NCI-H2107 treated with DMSO at 0.1 percent for 48 hours (cell line): ENCODE data around the gene TUBGCP5.
"Not testable (repeated sequence)": the region's sequence is repeated elsewhere in the genome, so short reads cannot be mapped to it uniquely, and the experiment has no call there.

Experiments
- DNase-seq: peaks from one replicate; lab custom pipeline; 2025; ENCODE audit not compliant: unreplicated experiment; lab: John Stamatoyannopoulos, UW

TUBGCP5 gene

DNA sequence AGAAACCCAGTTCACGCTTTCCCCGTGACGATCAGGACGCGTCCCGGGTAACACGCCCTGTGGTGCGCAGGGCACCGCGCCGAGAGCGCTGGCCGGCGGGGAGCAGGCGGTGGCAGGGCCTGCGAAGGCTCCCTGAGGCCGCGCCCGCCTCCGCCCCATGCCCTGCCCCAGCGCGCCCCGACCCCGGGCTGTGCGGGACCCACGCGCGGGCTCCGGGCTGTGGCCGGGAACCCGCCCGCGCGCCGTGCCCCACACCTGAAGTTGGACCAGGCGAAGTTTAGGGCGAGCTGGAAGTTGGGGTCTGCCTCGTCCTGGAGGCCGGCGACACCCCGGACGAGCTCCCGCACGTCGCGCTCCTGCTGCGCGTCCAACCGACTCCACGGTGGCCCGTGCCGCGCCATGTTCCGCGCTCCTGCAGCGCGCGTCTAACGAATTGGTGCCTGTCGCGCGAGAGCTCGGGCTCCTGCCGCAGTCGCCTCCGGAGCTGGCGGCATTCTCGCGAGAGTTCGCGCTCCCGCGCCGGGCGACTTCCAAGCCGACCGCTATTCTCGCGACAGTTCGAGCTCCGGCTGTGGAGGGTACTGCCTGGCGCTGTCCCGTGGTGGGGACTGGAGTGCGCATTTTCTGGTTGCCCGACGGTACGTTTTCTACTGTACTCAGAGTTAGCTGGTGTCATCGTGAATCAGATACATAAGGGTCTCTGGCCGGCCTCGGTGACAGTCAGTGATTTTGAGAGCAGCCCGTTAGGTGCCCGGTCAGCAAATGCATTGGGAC, at the start of gene TUBGCP5:
TSS of gene TUBGCP5 (minus strand) at position 427 of the 774 bp plus-strand sequence. CDS start at position 401, 26 bp downstream.
- DNase-seq, result peak; percentile 53

DNA sequence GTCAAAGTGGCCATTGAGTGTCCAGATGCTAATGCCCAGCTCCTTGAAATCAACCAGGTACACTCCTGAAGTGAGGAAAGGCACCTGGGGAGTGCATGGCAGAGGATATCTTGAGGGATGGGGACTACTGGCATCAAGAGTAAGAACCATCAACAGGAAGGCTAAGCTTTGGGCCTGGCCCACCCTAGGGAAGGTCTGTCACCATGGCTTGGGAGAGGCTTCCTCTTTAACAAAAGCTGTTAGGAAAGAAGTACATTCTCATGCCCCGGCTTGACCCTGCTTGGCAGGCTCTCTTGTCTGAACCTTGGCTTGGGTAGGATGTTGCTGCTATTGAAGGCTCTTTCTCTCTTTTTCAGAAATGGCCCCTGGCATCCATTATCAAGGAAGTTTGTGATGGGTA, 43.7 kb upstream of the TUBGCP5 start:
- no peak for DNase-seq

DNA sequence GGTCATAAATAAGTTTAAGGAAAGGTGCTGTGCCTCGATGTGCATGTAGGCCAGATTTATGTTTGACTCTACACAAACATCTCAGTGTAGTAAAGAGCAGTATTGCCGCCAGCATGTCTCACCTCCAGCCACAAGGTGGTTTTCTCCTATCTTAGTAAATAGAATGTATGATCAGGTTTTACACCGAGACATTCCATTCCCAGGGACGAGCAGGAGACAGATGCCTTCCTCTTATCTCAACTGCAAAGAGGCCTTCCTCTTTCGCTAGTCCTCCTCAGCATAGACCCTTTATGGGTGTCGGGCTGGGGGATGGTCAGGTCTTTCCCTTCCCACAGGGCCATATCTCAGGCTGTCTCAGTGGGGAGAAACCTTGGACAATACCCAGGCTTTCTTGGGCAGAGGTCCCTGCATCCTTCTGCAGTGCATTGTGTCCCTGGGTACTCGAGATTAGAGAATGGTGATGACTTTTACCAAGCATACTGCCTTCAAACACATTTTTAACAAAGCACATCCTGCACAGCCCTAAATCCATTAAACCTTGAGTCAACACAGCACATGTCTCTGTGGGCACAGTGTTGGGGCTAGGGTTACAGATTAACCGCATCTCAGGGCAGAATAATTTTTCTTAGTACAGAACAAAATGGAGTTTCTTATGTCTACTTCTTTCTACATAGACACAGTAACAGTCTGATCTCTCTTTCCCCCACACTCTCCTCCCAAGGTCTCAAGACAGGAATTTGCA, 42.8 kb upstream of the TUBGCP5 start:
- not testable (repeated sequence) for DNase-seq

GRCh38 chr15:23081271-23081670, 41.9 kb upstream of the TUBGCP5 start:
- DNase-seq, result no peak

GRCh38 chr15:23079766-23080165, 40.4 kb upstream of the TUBGCP5 start:
- no peak for DNase-seq

DNA sequence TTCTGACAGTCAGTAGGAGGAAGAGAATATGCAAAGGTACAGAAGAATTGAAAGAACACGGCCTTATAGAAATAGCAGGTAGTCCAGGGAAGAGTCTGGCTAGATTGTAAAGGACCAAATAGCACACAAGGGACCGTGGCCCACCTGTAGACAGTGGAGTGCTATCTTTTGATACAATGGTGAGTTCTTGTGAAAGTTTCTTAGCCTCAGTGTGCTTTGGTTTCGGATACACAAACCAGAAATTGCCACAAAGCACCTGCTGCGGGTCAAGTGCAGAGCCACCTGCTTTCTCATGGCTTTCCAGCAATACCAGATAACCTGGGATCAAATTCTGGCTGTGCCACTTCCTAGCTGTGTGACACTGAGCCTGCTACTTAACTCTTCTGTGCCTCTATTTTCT, 36.6 kb upstream of the TUBGCP5 start:
- no peak for DNase-seq

DNA sequence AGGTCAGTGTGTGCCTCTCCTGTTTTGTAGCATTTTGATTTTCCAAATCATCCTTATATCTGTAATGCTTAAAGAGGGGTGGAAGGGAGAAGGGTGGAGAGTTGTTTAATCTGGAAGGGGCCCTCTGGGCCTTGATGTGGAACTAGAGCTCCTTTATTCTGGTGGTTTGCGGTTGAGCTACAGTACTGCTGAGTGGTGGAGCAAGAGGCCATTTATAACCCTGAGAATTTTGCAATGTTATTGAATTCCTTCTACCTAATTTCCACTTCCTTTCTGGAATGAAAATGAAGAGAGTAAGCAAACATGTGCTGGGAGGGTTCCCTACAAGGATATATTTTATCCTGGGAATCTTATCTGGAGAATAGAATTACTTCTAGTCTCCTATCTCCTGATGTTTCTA, 35.3 kb upstream of the TUBGCP5 start:
- DNase-seq, result peak; percentile 69

DNA sequence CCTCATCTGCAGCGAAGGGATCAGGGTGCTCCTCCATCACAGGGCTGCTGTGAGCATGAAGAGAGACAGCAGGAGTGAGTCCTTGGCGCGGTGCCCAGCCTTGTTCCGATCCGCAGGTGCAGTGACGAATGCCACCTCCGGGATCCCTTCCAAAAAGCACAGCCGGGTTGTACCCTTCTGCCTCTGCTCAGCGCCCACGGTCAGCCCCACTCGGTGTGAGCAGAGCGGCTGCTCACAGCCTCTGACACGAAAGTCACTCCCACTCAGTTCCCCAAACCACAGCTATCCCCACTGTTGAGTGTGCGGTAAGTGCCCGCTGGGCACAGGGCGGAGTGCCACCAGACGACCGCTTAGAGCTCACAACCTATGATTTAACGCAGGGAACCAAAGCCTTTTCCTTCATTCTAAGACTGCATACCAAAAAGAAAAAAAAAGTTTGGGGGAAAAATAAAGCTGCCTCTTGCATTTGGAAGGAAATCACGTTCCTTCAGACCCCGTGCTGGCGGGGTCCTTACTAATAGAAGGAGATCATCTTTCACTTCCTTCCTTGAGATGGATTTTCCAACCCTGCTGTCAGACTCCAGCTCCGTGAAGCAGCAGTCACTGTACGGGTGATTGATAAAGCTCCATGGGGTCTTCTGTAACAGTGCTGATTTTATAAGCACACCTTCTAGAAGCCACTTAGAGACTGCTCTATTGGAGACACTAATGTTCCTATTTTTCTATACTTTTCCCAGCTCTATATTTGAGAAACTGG, 34.7 kb upstream of the TUBGCP5 start:
- peak; percentile 71 for DNase-seq

DNA sequence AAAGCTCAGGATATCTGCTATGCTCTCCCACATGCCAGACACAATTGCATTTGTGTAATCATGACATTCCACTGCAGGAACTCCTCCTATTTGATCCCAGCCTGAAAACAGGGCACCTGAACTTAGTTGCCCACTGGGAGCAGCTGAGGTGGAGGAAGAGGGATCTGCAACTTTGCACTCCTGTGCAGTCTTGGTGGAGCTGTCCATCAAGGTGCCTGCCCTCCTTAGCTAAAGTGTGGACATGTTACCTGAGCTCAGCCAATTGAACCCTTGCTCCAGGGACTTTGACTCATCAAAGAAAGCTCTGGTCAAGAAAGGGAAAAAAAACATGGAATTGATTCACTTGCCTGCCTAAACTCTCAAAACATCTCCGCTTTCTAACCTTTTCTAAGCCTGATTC, 33.3 kb upstream of the TUBGCP5 start:
- DNase-seq, result no peak

DNA sequence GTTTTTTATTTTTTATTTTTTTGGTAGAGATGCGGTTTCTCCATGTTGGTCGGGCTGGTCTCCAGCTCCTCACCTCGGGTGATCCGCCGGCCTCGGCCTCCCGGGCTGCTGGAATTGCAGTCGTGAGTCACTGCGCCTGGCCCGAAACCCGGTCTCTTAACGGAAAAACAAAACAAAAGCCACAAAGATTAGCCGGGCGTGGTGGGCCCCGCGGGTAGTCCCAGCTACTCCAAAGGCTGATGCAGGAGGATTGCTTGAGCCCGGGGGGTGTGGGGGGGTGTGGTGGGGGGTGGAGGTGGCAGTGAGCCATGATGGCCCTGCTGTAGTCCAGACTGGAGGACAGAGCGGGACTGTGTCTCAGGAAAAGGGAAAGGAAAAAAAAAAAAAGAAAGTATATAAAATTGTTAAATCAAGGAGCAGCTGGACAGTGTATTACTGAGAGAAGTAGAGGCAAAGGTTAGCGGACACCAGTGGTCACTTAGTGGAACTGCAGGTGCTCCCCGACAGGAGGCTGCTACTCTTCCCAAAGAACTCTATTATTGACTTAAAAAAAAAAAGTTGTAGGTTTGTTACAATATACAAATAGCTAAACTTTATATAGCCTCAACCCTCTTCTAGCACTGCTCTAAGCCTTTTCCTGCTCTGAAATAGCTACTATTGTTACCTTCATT, 30.3 kb upstream of the TUBGCP5 start:
- no peak for DNase-seq

DNA sequence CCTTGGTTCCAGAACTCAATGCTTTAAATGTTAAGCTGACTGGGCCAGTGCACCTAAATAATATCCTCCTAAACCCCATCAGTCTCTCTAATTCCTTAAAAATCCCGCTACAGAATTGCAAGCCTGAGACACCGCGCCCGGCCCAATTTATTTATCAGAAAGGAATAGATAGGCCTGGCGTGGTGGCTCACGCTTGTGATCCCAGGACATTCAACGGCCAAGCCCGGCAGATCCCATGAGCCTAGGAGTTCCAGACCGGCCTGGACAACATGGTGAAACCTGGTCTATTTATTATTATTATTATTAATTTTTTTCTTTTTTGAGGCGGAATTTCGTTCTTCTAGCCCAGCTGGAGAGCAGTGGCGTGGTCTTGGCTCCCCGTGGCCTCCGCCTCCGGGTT, 28.0 kb upstream of the TUBGCP5 start:
- no peak for DNase-seq

GRCh38 chr15:23065836-23066235, 26.5 kb upstream of the TUBGCP5 start:
- DNase-seq, result no peak

- DNase-seq, result no peak
Measured at GRCh38 chr15:23064156-23064555, 24.8 kb upstream of the TUBGCP5 start.

DNA sequence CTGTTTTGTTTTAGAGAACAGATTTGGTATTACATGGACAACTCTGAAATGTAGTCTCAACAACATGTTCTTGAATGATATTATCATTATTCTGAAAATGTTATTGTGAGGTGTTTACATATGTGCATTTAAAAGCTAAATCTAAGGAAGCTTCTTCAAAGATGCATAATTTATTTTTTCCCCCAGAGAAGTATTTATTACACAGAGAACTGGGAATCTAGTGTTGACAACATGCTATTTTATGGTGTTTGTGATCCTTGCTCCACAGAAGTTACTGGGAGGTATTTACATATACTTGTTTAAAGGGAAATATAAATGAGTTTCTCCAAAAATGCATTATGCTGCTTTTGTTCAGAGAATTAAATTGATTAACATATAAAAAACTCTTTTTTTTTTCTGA, 18.3 kb upstream of the TUBGCP5 start:
- DNase-seq, result no peak

DNA sequence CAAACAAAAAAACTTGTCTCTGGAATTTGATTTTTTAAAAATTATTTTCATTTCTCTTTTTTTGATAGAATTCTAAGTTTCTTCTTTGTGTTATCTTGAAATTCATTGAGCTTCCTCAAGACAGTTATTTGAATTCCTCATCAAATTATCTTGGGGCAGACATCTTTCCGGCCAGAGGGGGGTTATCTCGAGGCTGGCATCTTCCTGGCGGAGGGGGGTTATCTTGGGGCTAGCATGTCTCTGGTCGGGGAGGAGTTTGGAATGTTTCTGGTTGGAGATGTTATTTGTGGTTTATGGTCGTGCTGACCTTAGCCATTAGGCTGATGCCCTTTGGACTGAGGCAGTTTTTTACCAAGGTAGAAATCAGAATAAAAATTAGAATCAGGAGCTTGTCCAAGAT, 15.9 kb upstream of the TUBGCP5 start:
- DNase-seq, result no peak

DNA sequence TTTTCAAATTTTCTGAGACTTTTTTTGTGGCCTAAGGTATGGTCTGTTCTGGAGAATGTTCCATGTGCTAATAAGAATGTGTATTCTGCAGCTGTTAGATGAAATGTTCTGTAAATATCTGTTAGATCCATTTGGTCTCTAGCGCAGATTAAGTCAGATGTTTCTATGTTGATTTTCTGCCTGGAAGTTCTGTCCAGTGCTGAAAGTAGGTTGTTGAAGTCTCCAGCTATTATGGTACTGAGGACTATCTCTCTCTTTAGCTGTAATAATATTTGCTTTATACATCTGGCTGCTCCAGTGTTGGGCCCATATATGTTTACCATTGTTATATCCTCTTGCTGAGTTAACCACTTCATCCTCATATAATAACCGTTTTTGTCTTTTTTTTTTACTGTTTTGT, 13.2 kb upstream of the TUBGCP5 start:
- no peak for DNase-seq

- no peak for DNase-seq
Measured at GRCh38 chr15:23050708-23051107, 11.3 kb upstream of the TUBGCP5 start.

GRCh38 chr15:23049984-23050628, 10.7 kb upstream of the TUBGCP5 start:
- no peak for DNase-seq

DNA sequence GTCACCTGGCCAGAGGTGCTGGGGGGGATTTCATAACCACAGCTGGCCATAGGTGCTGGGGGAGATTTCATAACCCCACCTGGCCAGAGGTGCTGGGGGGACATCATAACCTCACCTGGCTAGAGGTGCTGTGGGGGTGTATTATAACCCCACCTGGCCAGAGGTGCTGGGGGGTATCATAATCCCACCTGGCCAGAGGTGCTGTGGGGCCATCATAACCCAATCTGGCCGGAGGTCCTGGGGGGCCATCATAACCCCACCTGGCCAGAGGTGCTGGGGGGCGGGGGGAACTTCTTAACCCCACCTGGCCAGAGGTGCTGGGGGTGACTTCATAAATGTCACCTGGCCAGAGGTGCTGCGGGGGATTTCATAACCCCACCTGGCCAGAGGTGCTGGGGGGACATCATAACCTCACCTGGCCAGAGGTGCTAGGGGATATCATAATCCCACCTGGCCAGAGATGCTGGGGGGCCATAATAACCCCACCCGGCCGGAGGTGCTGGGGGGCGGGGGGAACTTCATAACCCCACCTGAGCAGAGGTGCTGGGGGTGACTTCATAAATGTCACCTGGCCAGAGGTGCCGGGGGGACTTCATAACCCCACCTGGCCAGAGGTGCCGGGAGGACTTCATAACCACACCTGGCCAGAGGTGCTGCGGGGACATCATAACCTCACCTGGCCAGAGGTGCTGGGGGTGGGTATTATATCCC, 9.4 kb upstream of the TUBGCP5 start:
- DNase-seq, result not testable (repeated sequence)

DNA sequence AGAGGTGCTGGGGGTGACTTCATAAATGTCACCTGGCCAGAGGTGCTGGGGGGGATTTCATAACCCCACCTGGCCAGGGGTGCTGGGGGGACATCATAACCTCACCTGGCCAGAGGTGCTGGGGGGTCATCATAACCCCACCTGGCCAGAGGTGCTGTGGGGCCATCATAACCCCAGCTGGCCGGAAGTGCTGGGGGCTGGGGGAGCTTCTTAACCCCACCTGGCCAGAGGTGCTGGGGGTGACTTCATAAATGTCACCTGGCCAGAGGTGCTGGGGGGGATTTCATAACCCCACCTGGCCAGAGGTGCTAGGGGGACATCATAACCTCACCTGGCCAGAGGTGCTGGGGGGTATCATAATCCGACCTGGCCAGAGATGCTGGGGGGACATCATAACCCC, 4.6 kb upstream of the TUBGCP5 start:
- DNase-seq, result not testable (repeated sequence)
